IPS-18c (cell line): ENCODE data around the gene CHSY1.
"Not testable (repeated sequence)": the region's sequence is repeated elsewhere in the genome, so short reads cannot be mapped to it uniquely, and the experiment has no call there.

Experiments
- H3K4me3 ChIP-seq: 2 replicates; pipeline ENCODE4 v1.7.0; 2013; ENCODE audit warnings: low read depth, mild to moderate bottlenecking, low read length, moderate library complexity; ENCODE audit not compliant: insufficient read depth
- H3K9me3 ChIP-seq: one replicate; pipeline ENCODE4 v1.6.1; 2013; ENCODE audit warnings: mild to moderate bottlenecking, low read length, moderate library complexity; ENCODE audit not compliant: control insufficient read depth, insufficient read depth

CHSY1 gene

DNA sequence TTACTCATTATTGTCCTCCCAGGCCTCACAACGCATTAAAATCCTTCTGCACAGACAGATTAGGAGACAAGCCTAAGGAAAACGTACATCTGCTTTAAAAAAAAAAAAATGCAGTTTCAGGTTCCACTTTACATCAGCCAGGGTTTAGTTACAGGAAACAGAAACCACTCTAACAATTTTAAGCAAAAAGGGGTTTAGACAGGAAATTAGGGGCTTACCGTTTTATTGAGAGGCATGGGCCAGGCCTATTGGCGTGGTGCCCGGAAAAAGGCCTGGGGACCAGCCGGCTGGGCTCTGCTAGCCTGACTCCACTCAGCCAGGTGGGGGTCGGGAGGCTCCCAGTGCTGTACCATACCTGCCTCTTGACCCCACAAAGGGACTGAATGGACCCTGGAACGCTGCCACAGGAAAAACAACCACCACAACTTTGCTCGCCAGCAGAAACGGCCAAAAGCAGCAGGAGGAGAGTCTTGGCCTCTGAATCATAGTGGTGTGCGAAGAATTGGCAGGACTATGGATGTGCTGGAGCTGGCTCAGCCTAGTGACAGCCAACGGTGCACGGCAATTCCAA, 124.3 kb downstream of the CHSY1 start:
- no peak overlapping the region for H3K4me3 ChIP-seq

DNA sequence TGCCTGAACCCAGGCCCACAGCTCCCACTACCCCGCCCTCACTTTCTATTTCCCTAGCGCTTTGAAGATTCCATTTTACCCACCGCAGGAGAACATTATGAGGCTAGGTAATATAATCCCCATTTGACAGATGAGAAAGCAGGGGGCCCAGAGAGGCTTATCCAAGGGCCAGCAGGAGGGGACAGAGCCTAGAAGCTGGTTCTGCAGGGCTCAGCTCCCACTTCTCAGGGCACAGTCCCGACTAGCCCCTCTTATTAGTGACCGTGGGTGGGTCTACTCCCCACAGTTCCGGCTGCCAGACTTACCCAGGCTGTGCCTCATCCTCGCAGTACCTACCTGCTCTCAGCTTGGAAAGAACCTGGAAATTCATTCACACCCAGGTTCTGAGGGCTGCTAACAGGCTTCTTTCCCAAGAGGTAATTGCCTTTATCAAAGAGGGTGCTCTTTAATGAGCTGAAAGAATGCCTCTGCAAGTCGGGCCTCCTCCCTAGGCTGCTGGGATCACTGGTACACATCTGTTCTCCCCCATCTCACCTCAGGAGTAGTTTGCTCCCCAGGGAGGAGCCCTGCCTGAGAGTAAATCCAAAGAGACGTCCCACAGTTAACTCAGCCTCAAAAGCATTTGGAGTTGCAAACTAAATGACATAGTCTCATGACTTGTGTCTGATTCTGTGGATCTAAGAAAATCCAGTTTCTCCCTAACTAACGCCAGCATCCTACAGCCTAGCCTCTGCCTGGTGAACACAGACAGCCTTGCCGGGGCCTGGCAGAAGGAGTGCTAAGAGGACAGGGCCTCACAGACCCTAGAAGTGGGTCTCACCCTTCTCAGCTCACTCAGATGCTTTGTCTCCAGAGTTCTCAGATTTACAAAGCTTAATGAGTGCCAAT, 125.0 kb downstream of the CHSY1 start:
- no peaks in the 10 kb centered on the region for H3K9me3 ChIP-seq
- H3K4me3 ChIP-seq: no peak overlapping the region

More for the DNA sequence above, 124.3 kb downstream of the CHSY1 start:
- no peaks in the 10 kb centered on the region for H3K9me3 ChIP-seq

DNA sequence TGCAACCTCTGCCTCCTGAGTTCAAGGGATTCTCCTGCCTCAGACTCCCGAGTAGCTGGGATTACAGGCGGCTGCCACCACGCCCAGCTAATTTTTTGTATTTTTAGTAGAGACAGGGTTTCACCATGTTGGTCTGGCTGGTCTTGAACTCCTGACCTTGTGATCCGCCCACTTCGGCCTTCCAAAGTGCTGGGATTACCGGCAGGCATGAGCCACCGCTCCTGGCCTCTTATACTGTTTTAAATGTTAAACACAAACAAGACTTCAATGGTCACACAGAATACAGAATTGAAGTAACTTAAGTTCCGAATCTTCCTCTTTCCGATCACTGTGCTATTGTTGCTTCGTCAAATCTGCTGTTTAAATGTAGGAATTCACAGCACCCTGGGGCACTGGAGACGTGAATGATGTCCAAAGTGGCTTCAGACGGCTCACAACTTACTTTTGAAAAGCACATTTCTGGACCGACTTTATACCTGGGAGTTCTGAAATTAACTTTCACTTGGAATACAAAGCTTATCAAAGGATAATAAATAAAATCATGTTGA, 125.9 kb downstream of the CHSY1 start:
- not testable (repeated sequence) for H3K4me3 ChIP-seq, H3K9me3 ChIP-seq
